IMR-90 (cell line): Measurements from ENCODE around the gene PAK6. TPM values are rescaled to one million over a fixed set of nuclear protein-coding genes. Genes with fewer than 3 reads are reported as not detected.

Source experiments
- POLR2A ChIP-seq: IDR thresholded peaks from 2 replicates; pipeline ENCODE4 v1.6.1; 2012; ENCODE audit warnings: mild to moderate bottlenecking, low read depth, low read length
- RCOR1 ChIP-seq: IDR thresholded peaks from 2 replicates; pipeline ENCODE4 v1.6.1; 2012; ENCODE audit warnings: mild to moderate bottlenecking, low read length, improper control_type of control experiment; ENCODE audit not compliant: insufficient replicate concordance
- polyA plus RNA-seq, 3 experiments: library from polyadenylated mRNA; depleted of rRNA; stranded (reverse); fragments of >200 nt; gene quantifications; 2 replicates each; pipeline ENCODE4 v1.2.3, GENCODE V29; 2012; ENCODE audit warnings: low replicate concordance in 1 of 3
- total RNA-seq: library from RNA; depleted of rRNA; stranded (reverse); fragments of >200 nt; gene quantifications from 2 replicates; pipeline ENCODE4 v1.2.3, GENCODE V29; 2012
- TF ChIP-seq, protein P1 (sequence below): fragments of 150-350 bp; IDR thresholded peaks from 2 replicates; pipeline ENCODE4 v1.6.1; 2016; ENCODE audit warnings: low read depth, mild to moderate bottlenecking, low read length, moderate library complexity, borderline replicate concordance

The PAK6 gene
- total and polyA plus RNA-seq, 2 of the 4 experiments (the other 2 are of a cell fraction), result 0.21 TPM; not detected in 1

DNA sequence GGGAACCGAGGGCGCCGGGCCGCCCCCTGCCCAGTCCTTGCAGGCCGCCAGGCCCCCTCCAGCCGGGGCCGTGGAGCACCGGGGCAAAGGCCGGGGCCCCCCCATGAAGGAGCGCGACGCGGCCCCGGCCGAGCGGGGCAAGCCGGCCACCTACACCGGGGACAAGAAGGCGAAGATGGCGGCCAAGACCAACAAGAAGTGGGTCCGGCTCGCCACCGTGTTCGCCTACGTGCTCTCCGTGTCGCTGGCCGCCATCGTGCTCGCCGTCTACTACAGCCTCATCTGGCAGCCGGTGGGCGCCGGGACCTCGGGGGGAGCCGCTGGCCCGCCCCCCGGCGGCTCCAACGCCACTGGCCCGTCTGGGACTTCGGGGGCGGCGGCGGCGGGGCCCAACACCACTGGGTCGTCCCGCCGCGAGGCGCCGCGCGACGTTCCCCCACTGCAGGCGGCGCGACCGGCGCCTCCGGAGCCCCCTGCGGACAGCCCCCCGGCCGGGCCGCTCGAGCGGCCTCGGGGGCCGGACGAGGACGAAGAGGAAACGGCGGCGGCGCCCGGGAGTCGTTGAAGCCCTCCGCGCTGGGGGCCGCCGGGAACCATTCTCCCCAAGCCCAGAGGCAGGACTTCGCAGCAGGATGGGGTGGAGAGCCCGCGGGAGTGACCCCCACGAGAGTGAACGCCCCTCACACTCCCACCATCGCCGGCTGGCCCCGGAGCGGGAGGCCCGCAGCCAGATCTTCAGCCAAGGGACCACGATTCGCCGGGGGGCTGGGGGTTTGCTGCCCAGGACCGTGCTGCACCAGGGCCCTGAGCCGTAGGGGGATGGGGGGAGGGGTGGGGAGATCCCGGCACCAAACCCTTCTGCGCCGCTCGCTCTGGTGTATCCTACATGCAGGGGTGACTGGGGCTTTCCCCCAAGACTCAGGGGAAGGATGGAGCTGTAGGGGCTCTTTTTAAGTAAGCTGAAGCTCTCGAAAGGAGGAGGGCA, 85.4 kb downstream of the PAK6 start (continued):
- TF ChIP-seq, protein P1, sequence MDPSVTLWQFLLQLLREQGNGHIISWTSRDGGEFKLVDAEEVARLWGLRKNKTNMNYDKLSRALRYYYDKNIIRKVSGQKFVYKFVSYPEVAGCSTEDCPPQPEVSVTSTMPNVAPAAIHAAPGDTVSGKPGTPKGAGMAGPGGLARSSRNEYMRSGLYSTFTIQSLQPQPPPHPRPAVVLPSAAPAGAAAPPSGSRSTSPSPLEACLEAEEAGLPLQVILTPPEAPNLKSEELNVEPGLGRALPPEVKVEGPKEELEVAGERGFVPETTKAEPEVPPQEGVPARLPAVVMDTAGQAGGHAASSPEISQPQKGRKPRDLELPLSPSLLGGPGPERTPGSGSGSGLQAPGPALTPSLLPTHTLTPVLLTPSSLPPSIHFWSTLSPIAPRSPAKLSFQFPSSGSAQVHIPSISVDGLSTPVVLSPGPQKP, result no peak
- no peak for TF ChIP-seq RCOR1
- no peak; the same call in 1 of the 2 replicates for TF ChIP-seq POLR2A
